GM19238 (cell line): ENCODE data around the gene DST.

ENCODE experiments used
- DNase-seq: peaks from one replicate; pipeline ENCODE4 v3.0.0; 2011; ENCODE audit warnings: low spot score; ENCODE audit not compliant: insufficient read length

Gene DST

GRCh38 chr6:56624046-56624727 is 18.5 kb downstream of the DST start:
- DNase-seq, result no peak

- no peak for DNase-seq
Measured at GRCh38 chr6:56620229-56620868, 22.3 kb downstream of the DST start.

GRCh38 chr6:56618050-56618449 is 24.6 kb downstream of the DST start:
- DNase-seq, result no peak

GRCh38 chr6:56616967-56617366 is 25.7 kb downstream of the DST start:
- no peak for DNase-seq

- no peak for DNase-seq
Measured at GRCh38 chr6:56613247-56613851, 29.3 kb downstream of the DST start.

- no peak for DNase-seq
Measured at GRCh38 chr6:56608332-56608731, 34.4 kb downstream of the DST start.

GRCh38 chr6:56607111-56607752 is 35.5 kb downstream of the DST start:
- DNase-seq, result no peak

GRCh38 chr6:56605435-56605834 is 37.3 kb downstream of the DST start:
- no peak for DNase-seq

GRCh38 chr6:56604186-56604585 is 38.5 kb downstream of the DST start:
- no peak for DNase-seq

GRCh38 chr6:56601390-56601789 is 41.3 kb downstream of the DST start:
- no peak for DNase-seq

GRCh38 chr6:56595490-56596122 is 47.1 kb downstream of the DST start:
- DNase-seq, result peak; percentile 11

GRCh38 chr6:56594699-56595098 is 48.0 kb downstream of the DST start:
- no peak for DNase-seq

- peak; percentile 32 for DNase-seq
Measured at GRCh38 chr6:56593801-56594318, 48.8 kb downstream of the DST start.

GRCh38 chr6:56582236-56582635 is 60.5 kb downstream of the DST start:
- no peak for DNase-seq

GRCh38 chr6:56581296-56581925 is 61.3 kb downstream of the DST start:
- DNase-seq, result no peak

- no peak for DNase-seq
Measured at GRCh38 chr6:56580271-56580670, 62.4 kb downstream of the DST start.

GRCh38 chr6:56579155-56579851 is 63.4 kb downstream of the DST start:
- no peak for DNase-seq

- no peak for DNase-seq
Measured at GRCh38 chr6:56575736-56576135, 67.0 kb downstream of the DST start.

GRCh38 chr6:56574292-56574691 is 68.4 kb downstream of the DST start:
- DNase-seq, result no peak

- no peak for DNase-seq
Measured at GRCh38 chr6:56573624-56574023, 69.1 kb downstream of the DST start.
